ENCODE results near the gene HMCN2.

Gene HMCN2

GRCh38 chr9:130442746-130443455, 177.3 kb downstream of the HMCN2 start:
- Histone ChIP-seq H3K4me3 (no peak overlapping the region), H3K9me3 (replicated peaks in 1 of 11) (peaks cover 18 to 24% (median 19%) of the 10 kb centered on the region in 11 experiments), H3K4me2 (no peak overlapping the region), H4K20me1 (peaks cover 0 to 26% (median 0%) of the 10 kb centered on the region in 11 experiments; a peak in 4 of 22 replicates), H3K27me3 (peaks cover 0 to 6% (median 0%) of the 10 kb centered on the region in 11 experiments; a peak in 4 of 22 replicates), H3K4me1 (peaks cover 27 to 39% (median 37%) of the 10 kb centered on the region in 10 experiments), H3K36me3 (no peaks in the 10 kb centered on the region), H3K27ac (no peak overlapping the region), H3K9ac (no peak overlapping the region)
- TF ChIP-seq Cebpa-rat (IDR thresholded peaks at IDR 0.05): no peak

- peaks cover 32 to 44% (median 42%) of the 10 kb centered on the region in 10 experiments for H3K4me1 ChIP-seq
- no peak overlapping the region for H3K4me3 ChIP-seq
- H3K9ac ChIP-seq: no peak overlapping the region
- no peaks in the 10 kb centered on the region for H3K36me3 ChIP-seq
- peaks cover 18 to 24% (median 19%) of the 10 kb centered on the region in 11 experiments for H3K9me3 ChIP-seq (replicated peaks in 1 of 11)
- no peak for TF ChIP-seq Cebpa-rat (IDR thresholded peaks at IDR 0.05)
- peaks cover 0 to 30% (median 0%) of the 10 kb centered on the region in 11 experiments; a peak in 4 of 22 replicates for H4K20me1 ChIP-seq
- no peak overlapping the region for H3K4me2 ChIP-seq
- H3K27me3 ChIP-seq: peaks cover 0 to 6% (median 0%) of the 10 kb centered on the region in 11 experiments; a peak in 4 of 22 replicates
- H3K27ac ChIP-seq: no peak overlapping the region
These were observed 177.9 kb downstream of the HMCN2 start for GRCh38 chr9:130443456-130443801.

GRCh38 chr9:130443840-130444492, 178.4 kb downstream of the HMCN2 start:
- Histone ChIP-seq H3K4me3 (peak overlapping the region; percentile 71 to 89 (median 78)), H3K27ac (peak overlapping the region in 3 of 11 experiments; percentile 72 to 84 (median 83); a peak in 5 of 22 replicates), H3K4me1 (peaks cover 38 to 50% (median 48%) of the 10 kb centered on the region in 10 experiments), H3K27me3 (peaks cover 0 to 6% (median 0%) of the 10 kb centered on the region in 11 experiments; a peak in 4 of 22 replicates), H4K20me1 (peaks cover 0 to 30% (median 0%) of the 10 kb centered on the region in 11 experiments; a peak in 4 of 22 replicates), H3K9ac (peak overlapping the region in 10 of 11 experiments; percentile 15 to 91 (median 84); a peak in 17 of 22 replicates), H3K36me3 (no peaks in the 10 kb centered on the region; a peak in 1 of 22 replicates), H3K4me2 (peak overlapping the region; percentile 92 to 100 (median 98)), H3K9me3 (replicated peaks in 1 of 11) (peaks cover 18 to 24% (median 19%) of the 10 kb centered on the region in 11 experiments)
- no peak for TF ChIP-seq Cebpa-rat (IDR thresholded peaks at IDR 0.05)

GRCh38 chr9:130444565-130445221, 179.1 kb downstream of the HMCN2 start, which contains the start of gene ASS1:
Gene ASS1 (plus strand): TSS chr9:130444961. CDS start chr9:130452229, 7,268 bp downstream.
- Histone ChIP-seq H4K20me1 (peaks cover 0 to 35% (median 0%) of the 10 kb centered on the region in 11 experiments; a peak in 5 of 22 replicates), H3K4me1 (peaks cover 43 to 57% (median 55%) of the 10 kb centered on the region in 10 experiments), H3K36me3 (no peaks in the 10 kb centered on the region; a peak in 1 of 22 replicates), H3K4me3 (peak within 1 kb of the TSS; percentile 71 to 89 (median 78)), H3K27me3 (peaks cover 0 to 6% (median 0%) of the 10 kb centered on the region in 11 experiments; a peak in 4 of 22 replicates), H3K9me3 (replicated peaks in 1 of 11) (peaks cover 18 to 24% (median 19%) of the 10 kb centered on the region in 11 experiments), H3K4me2 (peak within 1 kb of the TSS; percentile 92 to 100 (median 98)), H3K9ac (peak within 1 kb of the TSS; percentile 75 to 91 (median 84)), H3K27ac (peak within 1 kb of the TSS; percentile 35 to 86 (median 80); a peak in 21 of 22 replicates)
- TF ChIP-seq Cebpa-rat (IDR thresholded peaks at IDR 0.05): no peak

GRCh38 chr9:130445268-130445983, 179.9 kb downstream of the HMCN2 start:
- peak overlapping the region; percentile 71 to 89 (median 78) for H3K4me3 ChIP-seq
- H4K20me1 ChIP-seq: peaks cover 0 to 41% (median 4%) of the 10 kb centered on the region in 11 experiments; a peak in 11 of 22 replicates
- TF ChIP-seq Cebpa-rat (IDR thresholded peaks at IDR 0.05): no peak
- peak overlapping the region; percentile 92 to 100 (median 98) for H3K4me2 ChIP-seq
- H3K27me3 ChIP-seq: peaks cover 0 to 6% (median 0%) of the 10 kb centered on the region in 11 experiments; a peak in 4 of 22 replicates
- H3K9ac ChIP-seq: peak overlapping the region; percentile 75 to 91 (median 84)
- H3K4me1 ChIP-seq: peaks cover 49 to 64% (median 62%) of the 10 kb centered on the region in 10 experiments
- H3K36me3 ChIP-seq: peaks cover 0 to 6% (median 0%) of the 10 kb centered on the region in 11 experiments; a peak in 3 of 22 replicates
- peak overlapping the region; percentile 35 to 86 (median 80); a peak in 21 of 22 replicates for H3K27ac ChIP-seq
- H3K9me3 ChIP-seq (replicated peaks in 1 of 11): peaks cover 17 to 21% (median 19%) of the 10 kb centered on the region in 11 experiments

GRCh38 chr9:130446101-130446861, 180.7 kb downstream of the HMCN2 start:
- Histone ChIP-seq H3K27ac (peak overlapping the region in 10 of 11 experiments; percentile 67 to 86 (median 82); a peak in 20 of 22 replicates), H3K4me3 (peak overlapping the region; percentile 71 to 89 (median 78)), H3K36me3 (peaks cover 0 to 11% (median 0%) of the 10 kb centered on the region in 11 experiments; a peak in 3 of 22 replicates), H3K27me3 (peaks cover 0 to 6% (median 0%) of the 10 kb centered on the region in 11 experiments; a peak in 4 of 22 replicates), H4K20me1 (peaks cover 0 to 50% (median 12%) of the 10 kb centered on the region in 11 experiments; a peak in 14 of 22 replicates), H3K9me3 (replicated peaks in 1 of 11) (peaks cover 8 to 13% (median 11%) of the 10 kb centered on the region in 11 experiments), H3K4me2 (peak overlapping the region; percentile 92 to 100 (median 98)), H3K9ac (peak overlapping the region; percentile 75 to 91 (median 84)), H3K4me1 (peaks cover 58 to 73% (median 71%) of the 10 kb centered on the region in 10 experiments)
- peak in 2 of 11 experiments; percentile 13 to 34; a peak in 2 of 22 replicates for TF ChIP-seq Cebpa-rat (IDR thresholded peaks at IDR 0.05)
